NT2/D1 (cell line): Measurements from ENCODE around the gene NCKAP1.

Source experiments
- SUZ12 ChIP-seq: IDR thresholded peaks from 2 replicates; pipeline ENCODE4 v1.6.1; 2011; ENCODE audit not compliant: insufficient read length, insufficient read depth; ENCODE audit errors: extremely low read depth
- YY1 ChIP-seq: IDR thresholded peaks from 2 replicates; pipeline ENCODE4 v1.6.1; 2011; ENCODE audit not compliant: insufficient read length, insufficient read depth
- ZNF274 ChIP-seq: IDR thresholded peaks from 2 replicates; pipeline ENCODE4 v1.6.1; 2011; ENCODE audit warnings: mild to moderate bottlenecking, low read depth, low read length

DNA sequence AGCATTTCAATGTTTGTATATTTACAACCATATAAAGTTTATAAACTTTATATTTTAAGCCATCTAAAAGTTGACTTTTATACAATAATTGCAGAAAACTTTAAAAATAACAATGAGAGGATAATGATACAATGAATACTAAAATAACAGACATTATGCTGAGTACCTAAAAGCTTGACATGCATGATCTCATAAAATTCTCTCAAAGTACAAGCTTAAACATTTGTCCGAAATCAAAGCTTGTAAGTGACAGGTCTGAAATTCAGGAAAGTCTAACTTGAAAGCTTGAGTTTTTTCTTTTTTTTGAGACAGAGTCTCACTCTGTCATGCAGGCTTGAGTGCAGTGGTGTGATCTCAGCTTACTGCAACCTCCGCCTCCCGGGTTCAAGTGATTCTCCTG lies 87.7 kb downstream of the NCKAP1 start:
- TF ChIP-seq YY1 = no peak
- TF ChIP-seq ZNF274 = no peak
- TF ChIP-seq SUZ12 = no peak
